Smooth muscle cell (in vitro differentiated cells): ENCODE data around the gene MFN1. TPM values are rescaled to one million over a fixed set of nuclear protein-coding genes. Genes with fewer than 3 reads are reported as not detected.

Experiments used
- DNase-seq: peaks from one replicate; lab custom pipeline; 2025; ENCODE audit not compliant: unreplicated experiment; lab: John Stamatoyannopoulos, UW
- H2AFZ ChIP-seq: fragments of 200-600 bp; sonication (generic); 2 replicates; pipeline ENCODE4 v1.6.0; 2016; ENCODE audit warnings: antibody characterized with exemption, low read depth, mild to moderate bottlenecking
- H3F3A ChIP-seq: fragments of 200-600 bp; sonication (generic); 2 replicates; pipeline ENCODE4 v1.6.0; 2017; ENCODE audit warnings: antibody characterized with exemption, low read depth
- H3K27ac ChIP-seq: fragments of 200-600 bp; sonication (generic); 2 replicates; pipeline ENCODE4 v1.5.1; 2016; ENCODE audit warnings: low read depth, mild to moderate bottlenecking
- H3K27me3 ChIP-seq: fragments of 200-600 bp; sonication (generic); 2 replicates; pipeline ENCODE4 v1.6.1; 2016; ENCODE audit warnings: low read depth, mild to moderate bottlenecking
- H3K36me3 ChIP-seq: fragments of 200-600 bp; sonication (generic); 2 replicates; pipeline ENCODE4 v1.5.1; 2016; ENCODE audit warnings: low read depth
- H3K4me1 ChIP-seq: fragments of 200-600 bp; sonication (generic); 2 replicates; pipeline ENCODE4 v1.5.1; 2016; ENCODE audit warnings: low read depth
- H3K4me2 ChIP-seq: fragments of 200-600 bp; sonication (generic); 2 replicates; pipeline ENCODE4 v1.6.0; 2016; ENCODE audit warnings: mild to moderate bottlenecking
- H3K4me3 ChIP-seq: fragments of 200-600 bp; sonication (generic); 2 replicates; pipeline ENCODE4 v1.5.1; 2016; ENCODE audit warnings: mild to moderate bottlenecking
- H3K79me2 ChIP-seq: fragments of 200-600 bp; sonication (generic); 2 replicates; pipeline ENCODE4 v1.6.0; 2016; ENCODE audit warnings: low read depth, mild to moderate bottlenecking
- H3K9ac ChIP-seq: fragments of 200-600 bp; sonication (generic); 2 replicates; pipeline ENCODE4 v1.6.0; 2016; ENCODE audit warnings: low read depth
- H3K9me3 ChIP-seq: fragments of 200-600 bp; sonication (generic); replicated peaks from 2 replicates; pipeline ENCODE4 v1.5.1; 2016; ENCODE audit warnings: low read depth
- H4K20me1 ChIP-seq: fragments of 200-600 bp; sonication (generic); 2 replicates; pipeline ENCODE4 v1.6.0; 2016; ENCODE audit warnings: low read depth
- WGBS: methylation state at CpG from one replicate; pipeline ENCODE4 v1.1.7; 2016; ENCODE audit warnings: low lambda C conversion rate; 5-methylcytosine and 5-hydroxymethylcytosine counted together
- polyA plus RNA-seq: library from polyadenylated mRNA; unstranded; fragments of >200 nt; fragmentation: Nextera tagmentation; extraction: Ambion mirVana; gene quantifications from 2 replicates; pipeline ENCODE4 v1.2.1, GENCODE V29; 2016
- total RNA-seq: library from RNA; depleted of rRNA; stranded (reverse); fragments of >200 nt; gene quantifications from 2 replicates; pipeline ENCODE4 v1.2.3, GENCODE V29; 2014
- TF ChIP-seq, protein P1 (sequence below): fragments of 200-600 bp; sonication (generic); IDR thresholded peaks from 2 replicates; pipeline ENCODE4 v1.5.1; 2017; ENCODE audit warnings: borderline replicate concordance, mild to moderate bottlenecking, antibody characterized with exemption; ENCODE audit not compliant: insufficient read depth, poor library complexity, severe bottlenecking

Gene MFN1
- total and polyA plus RNA-seq, 2 experiments from 2014 or later: 14.6 to 46.4 TPM

- Histone ChIP-seq H3K4me3 (peak overlapping the region; percentile 81), H3K79me2 (peaks cover 34% of the 10 kb centered on the region), H3K27me3 (no peaks in the 10 kb centered on the region), H4K20me1 (peaks cover 30% of the 10 kb centered on the region), H3K4me1 (peaks cover 12% of the 10 kb centered on the region), H2AFZ (peak overlapping the region; percentile 96), H3K9me3 (no peaks in the 10 kb centered on the region), H3K36me3 (no peaks in the 10 kb centered on the region), H3F3A (no peaks in the 10 kb centered on the region), H3K27ac (peak overlapping the region; percentile 62), H3K9ac (no peak overlapping the region), H3K4me2 (peak overlapping the region; percentile 93)
- TF ChIP-seq, protein P1, sequence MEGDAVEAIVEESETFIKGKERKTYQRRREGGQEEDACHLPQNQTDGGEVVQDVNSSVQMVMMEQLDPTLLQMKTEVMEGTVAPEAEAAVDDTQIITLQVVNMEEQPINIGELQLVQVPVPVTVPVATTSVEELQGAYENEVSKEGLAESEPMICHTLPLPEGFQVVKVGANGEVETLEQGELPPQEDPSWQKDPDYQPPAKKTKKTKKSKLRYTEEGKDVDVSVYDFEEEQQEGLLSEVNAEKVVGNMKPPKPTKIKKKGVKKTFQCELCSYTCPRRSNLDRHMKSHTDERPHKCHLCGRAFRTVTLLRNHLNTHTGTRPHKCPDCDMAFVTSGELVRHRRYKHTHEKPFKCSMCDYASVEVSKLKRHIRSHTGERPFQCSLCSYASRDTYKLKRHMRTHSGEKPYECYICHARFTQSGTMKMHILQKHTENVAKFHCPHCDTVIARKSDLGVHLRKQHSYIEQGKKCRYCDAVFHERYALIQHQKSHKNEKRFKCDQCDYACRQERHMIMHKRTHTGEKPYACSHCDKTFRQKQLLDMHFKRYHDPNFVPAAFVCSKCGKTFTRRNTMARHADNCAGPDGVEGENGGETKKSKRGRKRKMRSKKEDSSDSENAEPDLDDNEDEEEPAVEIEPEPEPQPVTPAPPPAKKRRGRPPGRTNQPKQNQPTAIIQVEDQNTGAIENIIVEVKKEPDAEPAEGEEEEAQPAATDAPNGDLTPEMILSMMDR: peak; percentile 43
- WGBS: 33% methylated on average over 10 of the region's 10 CpGs
- DNase-seq: no peak
Measured at GRCh38 chr3:179321668-179322285, 25.7 kb upstream of the MFN1 start.

- Histone ChIP-seq H3K79me2 (peaks cover 41% of the 10 kb centered on the region), H2AFZ (peak within 1 kb of the TSS; percentile 96), H3K9me3 (no peaks in the 10 kb centered on the region), H3K4me2 (peak within 1 kb of the TSS; percentile 93), H3F3A (no peaks in the 10 kb centered on the region), H4K20me1 (peaks cover 37% of the 10 kb centered on the region), H3K36me3 (no peaks in the 10 kb centered on the region), H3K27me3 (no peaks in the 10 kb centered on the region), H3K9ac (peak within 1 kb of the TSS; percentile 88), H3K27ac (peak within 1 kb of the TSS; percentile 83), H3K4me1 (peaks cover 12% of the 10 kb centered on the region), H3K4me3 (peak within 1 kb of the TSS; percentile 81)
- TF ChIP-seq, protein P1: peak; percentile 81
- DNase-seq: peak; percentile 68
- 5% methylated on average over 28 of the region's 75 CpGs for WGBS
Measured at GRCh38 chr3:179322286-179323196, 25.0 kb upstream of the MFN1 start, which contains the start of gene ZNF639. ZNF639 (plus strand) TSS chr3:179323031; CDS start chr3:179328294, 5,263 bp downstream.

DNA sequence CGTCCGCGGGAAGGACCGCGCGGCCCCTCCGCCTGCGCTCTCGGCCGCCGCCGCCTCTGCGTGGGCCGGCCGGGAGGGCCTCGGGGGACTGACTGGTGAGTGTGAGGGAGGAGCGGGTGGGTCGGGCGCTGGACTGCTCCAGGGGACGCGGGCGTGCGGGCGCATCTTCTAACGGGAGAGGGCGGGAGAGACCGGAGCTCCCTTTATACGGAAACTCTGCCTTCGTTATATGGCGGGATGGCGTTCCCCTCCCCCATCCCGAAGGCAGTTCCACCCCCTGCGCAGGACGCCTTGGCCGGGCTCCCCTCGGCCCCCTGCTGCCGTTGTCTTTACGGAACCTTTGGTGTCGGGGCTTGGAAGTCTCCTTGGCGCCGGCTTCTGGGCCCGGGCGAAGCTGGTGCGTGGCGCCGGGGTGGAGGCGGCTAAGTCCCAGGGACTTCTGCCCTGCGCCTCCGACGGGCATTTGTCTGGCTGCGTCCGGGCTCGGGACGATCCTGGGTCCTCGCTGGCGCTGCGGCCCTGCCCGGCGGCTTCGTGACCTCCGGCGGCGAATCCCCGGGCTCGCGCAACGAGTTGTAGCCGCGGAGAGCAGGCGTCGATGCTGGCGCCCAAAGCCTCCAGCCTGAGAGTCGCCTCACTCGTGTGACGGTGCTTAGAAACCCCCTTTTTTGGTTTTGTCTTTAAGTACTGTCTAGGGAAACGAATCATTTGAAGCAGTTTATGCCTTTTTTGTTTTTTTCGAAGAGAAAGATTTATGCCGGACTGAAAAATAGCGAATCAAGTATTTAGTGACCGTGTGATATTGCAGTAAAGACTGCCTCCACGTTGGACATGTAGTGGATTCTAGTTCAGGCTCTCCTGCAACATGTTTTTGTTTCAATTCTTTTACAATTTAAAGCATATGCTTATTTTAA, 24.1 kb upstream of the MFN1 start:
- Histone ChIP-seq H3F3A (no peaks in the 10 kb centered on the region), H3K79me2 (peaks cover 50% of the 10 kb centered on the region)

More for the DNA sequence above, 24.1 kb upstream of the MFN1 start:
- peak; percentile 66 for DNase-seq
- WGBS: under 1% methylated on average over 50 of the region's 81 CpGs
- Histone ChIP-seq H3K9me3 (no peaks in the 10 kb centered on the region), H3K9ac (peak overlapping the region; percentile 88), H3K4me1 (peaks cover 12% of the 10 kb centered on the region), H3K4me2 (peak overlapping the region; percentile 93), H2AFZ (peak overlapping the region; percentile 81), H3K27ac (peak overlapping the region; percentile 83), H4K20me1 (peaks cover 43% of the 10 kb centered on the region), H3K36me3 (peaks cover 4% of the 10 kb centered on the region), H3K4me3 (peak overlapping the region; percentile 81), H3K27me3 (no peaks in the 10 kb centered on the region)
- TF ChIP-seq, protein P1: no peak
